Natural killer cell (primary cell): ENCODE data around the gene ITGB2. TPM values are rescaled to one million over a fixed set of nuclear protein-coding genes. Genes with fewer than 3 reads are reported as not detected.

ENCODE experiments used
- ATAC-seq, 3 donors: fragments of 150-1000 bp in 2 of 3; fragments of 200-7000 bp in 1 of 3; cut with Tn5 transposase; 1 replicate in 1 of 3; 2 replicates in 2 of 3; pipeline ENCODE4 v1.10.0; 2021; ENCODE audit warnings: mild to moderate bottlenecking in 2 of 3, moderate library complexity in 2 of 3
- DNase-seq, 2 donors: peaks; one replicate each; pipeline versions ENCODE4 v3.0.0 to v3.0.0-alpha.2; 2013 to 2021; ENCODE audit warnings: mixed read lengths in 1 of 2
- H3K27ac ChIP-seq: one replicate; pipeline ENCODE4 v1.5.1; 2013; ENCODE audit warnings: mild to moderate bottlenecking, low read length
- H3K27me3 ChIP-seq: one replicate; pipeline ENCODE4 v1.6.1; 2013; ENCODE audit warnings: low read length; ENCODE audit not compliant: control insufficient read depth, insufficient read depth
- H3K36me3 ChIP-seq: one replicate; pipeline ENCODE4 v1.6.1; 2013; ENCODE audit warnings: low read length; ENCODE audit not compliant: control insufficient read depth, insufficient read depth
- H3K4me1 ChIP-seq: one replicate; pipeline ENCODE4 v1.6.1; 2013; ENCODE audit warnings: low read length; ENCODE audit not compliant: control insufficient read depth, insufficient read depth
- H3K4me3 ChIP-seq: one replicate; pipeline ENCODE4 v1.5.1; 2013; ENCODE audit warnings: low read length
- H3K9me3 ChIP-seq: one replicate; pipeline ENCODE4 v1.6.1; 2013; ENCODE audit warnings: low read length; ENCODE audit not compliant: control insufficient read depth, insufficient read depth
- H3K27ac Mint-ChIP-seq, 2 donors: one replicate each; pipeline ENCODE4 v1.8.0; 2022; ENCODE audit warnings: mild to moderate bottlenecking in 2 of 2, mixed read lengths in 2 of 2, moderate library complexity in 1 of 2
- H3K27me3 Mint-ChIP-seq, 2 donors: one replicate each; pipeline ENCODE4 v1.8.0; 2022; ENCODE audit warnings: low read depth in 2 of 2, mixed read lengths in 2 of 2
- H3K36me3 Mint-ChIP-seq: one replicate; pipeline ENCODE4 v1.8.0; 2022; ENCODE audit warnings: mixed read lengths
- H3K4me1 Mint-ChIP-seq, 2 donors: one replicate each; pipeline ENCODE4 v1.8.0; 2022; ENCODE audit warnings: mixed read lengths in 2 of 2
- H3K4me3 Mint-ChIP-seq: one replicate; pipeline ENCODE4 v1.8.0; 2022; ENCODE audit warnings: mild to moderate bottlenecking, moderate library complexity, mixed read lengths
- H3K9me3 Mint-ChIP-seq, 2 donors: one replicate each; pipeline ENCODE4 v1.8.0; 2022; ENCODE audit warnings: mixed read lengths in 2 of 2
- CTCF ChIP-seq: fragments of 200-600 bp; IDR thresholded peaks from one replicate; pipeline ENCODE4 v1.8.0; 2022; ENCODE audit warnings: antibody characterized with exemption
- WGBS: methylation state at CpG from one replicate; pipeline ENCODE4 v1.1.7; 2013; ENCODE audit warnings: missing lambda C conversion rate; ENCODE audit not compliant: insufficient coverage; 5-methylcytosine and 5-hydroxymethylcytosine counted together
- intact Hi-C: fragments of 100-400 bp; cut with micrococcal nuclease; formaldehyde crosslinking; loops from one replicate; pipeline ENCODE4 v1.14.2; 2022
- total RNA-seq, 4 donors: library from RNA; stranded (reverse); fragments of 120-200 nt in 1 of 4; gene quantifications; one replicate each; pipeline versions ENCODE4 v1.2.3 to v1.2.4, GENCODE V29; 2013 to 2022

ITGB2 gene
- total RNA-seq, 3 donors from 2014 or later (not counting 1 experiment from before 2014, with no cell fraction given): 1,223 to 1,393 (median 1,250) TPM

DNA sequence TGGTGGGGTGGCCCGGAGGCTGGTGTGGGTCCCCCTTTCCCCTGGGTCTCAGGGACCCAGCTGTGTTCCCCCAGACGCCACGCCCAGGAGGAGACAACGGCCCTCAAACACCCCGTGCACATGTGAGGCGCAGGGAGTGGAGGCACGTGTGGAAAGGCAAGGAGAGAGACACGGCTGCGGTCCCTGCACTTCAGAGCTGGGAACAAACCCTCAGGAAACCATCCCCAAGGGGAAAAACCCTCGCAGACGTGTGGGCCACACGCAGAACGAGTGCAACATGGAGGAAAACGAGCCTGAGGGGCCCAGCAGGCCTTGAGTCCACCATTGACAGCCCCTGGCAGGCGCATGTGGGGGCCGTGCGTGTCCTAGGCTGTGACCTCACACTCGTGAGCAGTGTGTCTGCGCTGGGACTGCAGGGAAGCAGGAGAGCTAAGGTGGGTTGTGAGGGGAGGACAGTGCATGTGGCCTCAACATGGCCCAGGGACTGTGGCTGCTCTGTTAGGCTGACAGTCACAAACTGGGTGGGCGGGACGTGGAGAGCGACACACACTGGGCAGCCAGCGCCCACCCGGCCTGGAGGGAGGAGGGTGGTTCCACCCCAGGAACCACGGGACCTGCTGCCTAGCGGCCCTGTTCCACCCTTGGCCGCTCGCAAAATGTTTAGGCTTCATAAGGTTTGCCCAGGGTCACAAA lies 20.0 kb downstream of the ITGB2 start:
- H3K27me3 ChIP-seq: no peaks in the 10 kb centered on the region
- Mint-ChIP-seq H3K27ac (peak overlapping the region in 1 of 2 donors; percentile 61), H3K4me3 (no peak overlapping the region), H3K9me3 (no peaks in the 10 kb centered on the region), H3K4me1 (peaks cover 16 to 35% of the 10 kb centered on the region in 2 donors), H3K27me3 (no peaks in the 10 kb centered on the region), H3K36me3 (peaks cover 12% of the 10 kb centered on the region)
- no peak for ATAC-seq
- DNase-seq: no peak
- WGBS: 91% methylated on average over 28 of the region's 28 CpGs
- H3K36me3 ChIP-seq: peaks cover 99% of the 10 kb centered on the region
- intact Hi-C loops: no loop called here
- peaks cover 20% of the 10 kb centered on the region for H3K4me1 ChIP-seq
- TF ChIP-seq CTCF: no peak
- no peaks in the 10 kb centered on the region for H3K9me3 ChIP-seq
- no peak overlapping the region for H3K4me3 ChIP-seq
- H3K27ac ChIP-seq: no peak overlapping the region

DNA sequence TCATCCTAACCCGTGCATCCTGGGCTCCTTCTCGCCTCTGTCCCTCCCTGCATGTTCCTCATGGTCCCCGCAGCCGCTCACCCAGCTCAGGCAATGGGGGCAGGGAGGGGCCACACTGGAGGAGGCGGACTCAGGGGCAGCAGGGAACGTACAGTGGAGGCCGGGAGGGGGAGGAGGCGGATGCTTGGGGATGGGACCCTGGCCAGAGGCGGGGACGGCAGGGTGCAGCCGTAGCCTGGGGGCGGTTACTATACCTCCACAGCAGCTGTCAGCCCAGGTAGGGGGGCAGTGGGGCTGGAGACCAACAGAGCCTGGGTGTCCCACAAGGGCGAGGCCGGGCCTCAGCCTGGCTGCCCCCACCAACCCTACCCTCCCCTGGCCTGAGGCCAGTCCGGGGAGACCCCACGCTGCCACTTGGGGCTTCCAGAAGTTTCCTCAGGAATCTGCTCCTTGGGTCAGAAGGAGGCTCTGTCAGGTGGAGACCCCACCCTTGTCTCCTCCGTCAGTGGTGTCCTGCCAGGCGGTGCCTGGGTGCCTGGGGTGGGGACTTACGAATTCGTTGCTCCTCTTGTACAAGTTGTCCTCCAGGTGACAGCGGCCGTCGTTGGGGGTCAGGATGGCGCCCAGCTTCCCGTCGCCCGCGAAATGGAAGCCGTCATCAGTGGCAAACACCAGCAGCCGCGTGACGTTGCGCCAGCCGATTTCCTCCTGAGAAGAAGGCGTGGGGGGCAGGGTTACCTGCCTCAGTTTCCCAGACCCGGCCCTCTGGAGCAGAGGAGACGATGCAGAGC lies 20.7 kb downstream of the ITGB2 start:
- H3K36me3 Mint-ChIP-seq: peaks cover 12% of the 10 kb centered on the region
- intact Hi-C loops: no loop called here
- Histone ChIP-seq H3K27me3 (no peaks in the 10 kb centered on the region), H3K4me1 (peaks cover 14% of the 10 kb centered on the region), H3K36me3 (peaks cover 96% of the 10 kb centered on the region), H3K9me3 (no peaks in the 10 kb centered on the region), H3K4me3 (no peak overlapping the region), H3K27ac (no peak overlapping the region)
- H3K4me1 Mint-ChIP-seq: peaks cover 16 to 30% of the 10 kb centered on the region in 2 donors
- peak overlapping the region in 1 of 2 donors; percentile 61 for H3K27ac Mint-ChIP-seq
- no peak for TF ChIP-seq CTCF
- WGBS: 96% methylated on average over 37 of the region's 37 CpGs
- DNase-seq: no peak
- H3K4me3 Mint-ChIP-seq: no peak overlapping the region
- no peaks in the 10 kb centered on the region for H3K9me3 Mint-ChIP-seq
- no peaks in the 10 kb centered on the region for H3K27me3 Mint-ChIP-seq
- ATAC-seq: no peak

- Mint-ChIP-seq H3K4me3 (no peak overlapping the region), H3K27me3 (no peaks in the 10 kb centered on the region), H3K9me3 (no peaks in the 10 kb centered on the region), H3K27ac (peak overlapping the region in 1 of 2 donors; percentile 54), H3K36me3 (peaks cover 12% of the 10 kb centered on the region), H3K4me1 (peaks cover 10 to 21% of the 10 kb centered on the region in 2 donors)
- H3K36me3 ChIP-seq: peaks cover 96% of the 10 kb centered on the region
- H3K4me1 ChIP-seq: peaks cover 20% of the 10 kb centered on the region
- DNase-seq (no peak), ATAC-seq (no peak)
- WGBS: 90% methylated on average over 49 of the region's 49 CpGs
- no peak overlapping the region for H3K27ac ChIP-seq
- H3K27me3 ChIP-seq: no peaks in the 10 kb centered on the region
- no peak overlapping the region for H3K4me3 ChIP-seq
- intact Hi-C loops: no loop called here
- TF ChIP-seq CTCF: no peak
- H3K9me3 ChIP-seq: no peaks in the 10 kb centered on the region
These were observed 21.6 kb downstream of the ITGB2 start for GRCh38 chr21:44898851-44899767.
